ENCODE data around the gene GYPC. TPM values are rescaled to one million over a fixed set of nuclear protein-coding genes. Genes with fewer than 3 reads are reported as not detected.
"Not testable (repeated sequence)": the region's sequence is repeated elsewhere in the genome, so short reads cannot be mapped to it uniquely, and the experiment has no call there.

The GYPC gene
- total RNA-seq, 2 donors from 2014 or later: 17.3 to 32.9 TPM

- DNase-seq (ENCODE audit: low spot score): no peak
- WGBS: 71% methylated on average over 5 of the region's 5 CpGs
- Histone ChIP-seq H3K4me3 (no peak overlapping the region), H3K4me1 (replicated peaks) (no peaks in the 10 kb centered on the region), H3K36me3 (no peaks in the 10 kb centered on the region), H3K27me3 (replicated peaks; ENCODE audit: insufficient read depth) (no peaks in the 10 kb centered on the region), H3K9me3 (no peaks in the 10 kb centered on the region), H3K27ac (no peak overlapping the region)
- intact Hi-C loops (cut with DNase I): no loop called here
- TF ChIP-seq POLR2AphosphoS5 (IDR thresholded peaks at IDR 0.05) (no peak), POLR2A (IDR thresholded peaks at IDR 0.05) (no peak), CTCF (IDR thresholded peaks at IDR 0.05) (no peak)
Measured at GRCh38 chr2:126715576-126716406, 59.8 kb downstream of the GYPC start.

- H3K4me1 ChIP-seq (replicated peaks); H3K9me3 ChIP-seq; DNase-seq (ENCODE audit: low spot score); H3K36me3 ChIP-seq; H3K4me3 ChIP-seq; intact Hi-C loops (cut with DNase I); H3K27me3 ChIP-seq (replicated peaks; ENCODE audit: insufficient read depth); H3K27ac ChIP-seq: not testable (repeated sequence)
- 97% methylated on average over 10 of the region's 10 CpGs for WGBS
Measured at GRCh38 chr2:126717277-126717676, 61.3 kb downstream of the GYPC start.

GRCh38 chr2:126717928-126718327, 62.0 kb downstream of the GYPC start:
- TF ChIP-seq CTCF (IDR thresholded peaks at IDR 0.05) (no peak), POLR2A (IDR thresholded peaks at IDR 0.05) (no peak), POLR2AphosphoS5 (IDR thresholded peaks at IDR 0.05) (no peak)
- Histone ChIP-seq H3K4me3 (no peak overlapping the region), H3K36me3 (no peaks in the 10 kb centered on the region), H3K9me3 (no peaks in the 10 kb centered on the region), H3K4me1 (replicated peaks) (no peaks in the 10 kb centered on the region), H3K27ac (no peak overlapping the region), H3K27me3 (replicated peaks; ENCODE audit: insufficient read depth) (no peaks in the 10 kb centered on the region)
- 95% methylated on average over 5 of the region's 5 CpGs for WGBS
- intact Hi-C loops (cut with DNase I): no loop called here
- no peak for DNase-seq (ENCODE audit: low spot score)

GRCh38 chr2:126719191-126719832, 63.4 kb downstream of the GYPC start:
- TF ChIP-seq POLR2A (IDR thresholded peaks at IDR 0.05) (no peak), POLR2AphosphoS5 (IDR thresholded peaks at IDR 0.05) (no peak), CTCF (IDR thresholded peaks at IDR 0.05) (no peak)
- intact Hi-C loops (cut with DNase I): no loop called here
- H3K27ac ChIP-seq: no peak overlapping the region
- H3K4me1 ChIP-seq (replicated peaks): no peaks in the 10 kb centered on the region
- 80% methylated on average over 3 of the region's 3 CpGs for WGBS
- no peaks in the 10 kb centered on the region for H3K9me3 ChIP-seq
- H3K27me3 ChIP-seq (replicated peaks; ENCODE audit: insufficient read depth): no peaks in the 10 kb centered on the region
- H3K36me3 ChIP-seq: no peaks in the 10 kb centered on the region
- no peak for DNase-seq (ENCODE audit: low spot score)
- no peak overlapping the region for H3K4me3 ChIP-seq

GRCh38 chr2:126719833-126720351, 63.9 kb downstream of the GYPC start:
- H3K27ac ChIP-seq: no peak overlapping the region
- no peaks in the 10 kb centered on the region for H3K4me1 ChIP-seq (replicated peaks)
- H3K4me3 ChIP-seq: no peak overlapping the region
- H3K9me3 ChIP-seq: no peaks in the 10 kb centered on the region
- 80% methylated on average over 4 of the region's 4 CpGs for WGBS
- TF ChIP-seq POLR2A (IDR thresholded peaks at IDR 0.05) (no peak), CTCF (IDR thresholded peaks at IDR 0.05) (no peak), POLR2AphosphoS5 (IDR thresholded peaks at IDR 0.05) (no peak)
- intact Hi-C loops (cut with DNase I): no loop called here
- H3K27me3 ChIP-seq (replicated peaks; ENCODE audit: insufficient read depth): no peaks in the 10 kb centered on the region
- H3K36me3 ChIP-seq: no peaks in the 10 kb centered on the region
- DNase-seq (ENCODE audit: low spot score): no peak

Measured in prostate gland (tissue), 2 donors.